GM12872 (cell line): ENCODE results near the gene FGF7.

Experiments
- CTCF ChIP-seq: IDR thresholded peaks from 3 replicates; pipeline ENCODE4 v1.5.1; 2011; ENCODE audit warnings: low read depth, mild to moderate bottlenecking, low read length, moderate library complexity; ENCODE audit not compliant: insufficient read depth

FGF7 gene

GRCh38 chr15:49441356-49441755, 18.3 kb downstream of the FGF7 start:
- TF ChIP-seq CTCF, result no peak

- TF ChIP-seq CTCF, result no peak
Observed at GRCh38 chr15:49441816-49442215, 18.8 kb downstream of the FGF7 start.

GRCh38 chr15:49452595-49452994, 29.6 kb downstream of the FGF7 start:
- no peak for TF ChIP-seq CTCF

- TF ChIP-seq CTCF, result no peak
Observed at GRCh38 chr15:49456166-49456565, 33.1 kb downstream of the FGF7 start.

GRCh38 chr15:49458145-49458544, 35.1 kb downstream of the FGF7 start:
- no peak for TF ChIP-seq CTCF

- no peak for TF ChIP-seq CTCF
Observed at GRCh38 chr15:49460411-49460941, 37.4 kb downstream of the FGF7 start.

GRCh38 chr15:49462232-49462844, 39.3 kb downstream of the FGF7 start:
- no peak for TF ChIP-seq CTCF
